Measurements from ENCODE around the gene ZNF536. TPM values are rescaled to one million over a fixed set of nuclear protein-coding genes. Genes with fewer than 3 reads are reported as not detected.

The ZNF536 gene
- total and polyA plus RNA-seq, 7 experiments from 2014 or later: not detected

DNA sequence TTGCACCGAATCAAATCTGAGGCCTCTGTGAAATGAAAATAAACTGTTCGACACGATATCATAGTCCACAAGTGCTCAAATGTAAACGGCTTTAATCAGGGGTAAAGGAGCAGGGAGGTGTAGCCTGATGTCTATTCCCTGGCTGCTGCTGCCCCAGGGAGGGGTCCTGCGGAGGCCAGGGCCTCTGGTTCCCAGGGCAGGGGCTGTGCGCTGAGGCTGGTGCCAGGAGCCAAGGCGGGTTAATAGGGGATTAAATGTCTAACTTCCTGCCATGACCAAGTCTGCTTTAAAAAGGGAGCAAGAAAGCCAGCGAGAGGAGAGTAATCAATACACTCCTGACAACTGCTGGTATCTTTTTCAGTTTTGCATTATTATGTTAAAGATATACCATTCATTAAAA lies 59.4 kb downstream of the ZNF536 start:
- peaks cover 0 to 8% (median 4%) of the 10 kb centered on the region in 5 donors for H3K27me3 Mint-ChIP-seq
- H3K27ac Mint-ChIP-seq: no peak overlapping the region
- Histone ChIP-seq H3K4me3 (ENCODE audit: low read length) (no peak overlapping the region), H3K36me3 (ENCODE audit: control insufficient read depth in 2 of 3, insufficient read depth in 3 of 3, low read length in 3 of 3) (no peaks in the 10 kb centered on the region), H3K27ac (ENCODE audit: low read depth, low read length) (no peak overlapping the region), H3K4me1 (ENCODE audit: control insufficient read depth in 2 of 2, insufficient read depth in 2 of 2, low read length in 2 of 2) (no peaks in the 10 kb centered on the region), H3K9me3 (ENCODE audit: control insufficient read depth in 2 of 3, low read length in 3 of 3) (peaks cover 0 to 10% (median 0%) of the 10 kb centered on the region in 3 experiments), H3K27me3 (ENCODE audit: control insufficient read depth in 2 of 2, insufficient read depth in 2 of 2, low read length in 2 of 2) (no peaks in the 10 kb centered on the region)
- H3K4me3 Mint-ChIP-seq: no peak overlapping the region
- peaks cover 0 to 9% (median 0%) of the 10 kb centered on the region in 11 donors for H3K9me3 Mint-ChIP-seq
- no peaks in the 10 kb centered on the region for H3K36me3 Mint-ChIP-seq
- intact Hi-C loops (cut with micrococcal nuclease): no loop called here
- ATAC-seq: no peak
- CTCF ChIA-PET: no interaction called here
- H3K4me1 Mint-ChIP-seq: no peaks in the 10 kb centered on the region
- no peak for DNase-seq
- POLR2A ChIA-PET: no interaction called here

GRCh38 chr19:30434797-30435594 lies 62.8 kb downstream of the ZNF536 start:
- intact Hi-C loops (cut with micrococcal nuclease): no loop called here
- no peak overlapping the region for H3K4me3 ChIP-seq (ENCODE audit: low read length)
- no peak overlapping the region for H3K27ac ChIP-seq (ENCODE audit: low read depth, low read length)
- H3K36me3 Mint-ChIP-seq: no peaks in the 10 kb centered on the region
- no peaks in the 10 kb centered on the region for H3K4me1 Mint-ChIP-seq
- H3K9me3 ChIP-seq (ENCODE audit: control insufficient read depth in 2 of 3, low read length in 3 of 3): peaks cover 0 to 10% (median 0%) of the 10 kb centered on the region in 3 experiments
- ATAC-seq (no peak), DNase-seq (no peak)
- H3K9me3 Mint-ChIP-seq: peaks cover 0 to 6% (median 0%) of the 10 kb centered on the region in 11 donors
- no peak overlapping the region for H3K27ac Mint-ChIP-seq
- CTCF ChIA-PET: no interaction called here
- no peaks in the 10 kb centered on the region for H3K36me3 ChIP-seq (ENCODE audit: control insufficient read depth in 2 of 3, insufficient read depth in 3 of 3, low read length in 3 of 3)
- POLR2A ChIA-PET: no interaction called here
- H3K4me3 Mint-ChIP-seq: no peak overlapping the region
- H3K27me3 ChIP-seq (ENCODE audit: control insufficient read depth in 2 of 2, insufficient read depth in 2 of 2, low read length in 2 of 2): no peaks in the 10 kb centered on the region
- no peaks in the 10 kb centered on the region for H3K27me3 Mint-ChIP-seq
- no peaks in the 10 kb centered on the region for H3K4me1 ChIP-seq (ENCODE audit: control insufficient read depth in 2 of 2, insufficient read depth in 2 of 2, low read length in 2 of 2)

GRCh38 chr19:30437869-30438268 lies 65.7 kb downstream of the ZNF536 start:
- H3K4me1 ChIP-seq (ENCODE audit: control insufficient read depth in 2 of 2, insufficient read depth in 2 of 2, low read length in 2 of 2): no peaks in the 10 kb centered on the region
- Mint-ChIP-seq H3K4me1 (no peaks in the 10 kb centered on the region), H3K9me3 (peaks cover 0 to 8% (median 0%) of the 10 kb centered on the region in 11 donors), H3K27ac (no peak overlapping the region), H3K4me3 (no peak overlapping the region), H3K36me3 (no peaks in the 10 kb centered on the region), H3K27me3 (peaks cover 0 to 18% (median 4%) of the 10 kb centered on the region in 5 donors)
- ATAC-seq (no peak), DNase-seq (no peak)
- CTCF ChIA-PET: no interaction called here
- peaks cover 0 to 10% (median 0%) of the 10 kb centered on the region in 3 experiments for H3K9me3 ChIP-seq (ENCODE audit: control insufficient read depth in 2 of 3, low read length in 3 of 3)
- intact Hi-C loops (cut with micrococcal nuclease): no loop called here
- H3K27ac ChIP-seq (ENCODE audit: low read depth, low read length): no peak overlapping the region
- H3K4me3 ChIP-seq (ENCODE audit: low read length): no peak overlapping the region
- H3K36me3 ChIP-seq (ENCODE audit: control insufficient read depth in 2 of 3, insufficient read depth in 3 of 3, low read length in 3 of 3): no peaks in the 10 kb centered on the region
- H3K27me3 ChIP-seq (ENCODE audit: control insufficient read depth in 2 of 2, insufficient read depth in 2 of 2, low read length in 2 of 2): no peaks in the 10 kb centered on the region
- POLR2A ChIA-PET: no interaction called here

DNA sequence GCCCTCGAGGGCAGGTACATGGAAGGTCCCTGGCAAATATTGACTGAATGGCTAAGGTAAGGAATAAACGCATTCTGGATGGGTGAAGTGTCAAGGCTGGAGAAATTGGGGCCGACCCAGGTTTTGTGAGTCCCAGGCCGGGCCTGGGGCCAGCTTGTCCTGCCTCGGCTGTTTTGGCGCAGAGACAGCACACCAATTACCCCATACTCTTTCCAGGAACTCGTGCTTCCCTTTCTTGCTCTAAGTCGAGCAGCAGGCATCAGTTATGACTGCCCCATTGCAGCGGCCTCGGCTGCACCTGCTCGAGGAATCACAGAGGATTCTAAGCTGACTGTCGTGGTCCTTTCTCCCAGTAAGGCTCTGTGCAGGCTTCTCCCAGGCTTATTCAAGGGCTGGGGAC lies 67.1 kb downstream of the ZNF536 start:
- ChIA-PET CTCF (no interaction called here), POLR2A (no interaction called here)
- peaks cover 0 to 18% (median 4%) of the 10 kb centered on the region in 5 donors for H3K27me3 Mint-ChIP-seq
- Histone ChIP-seq H3K9me3 (ENCODE audit: control insufficient read depth in 2 of 3, low read length in 3 of 3) (peaks cover 0 to 10% (median 0%) of the 10 kb centered on the region in 3 experiments), H3K36me3 (ENCODE audit: control insufficient read depth in 2 of 3, insufficient read depth in 3 of 3, low read length in 3 of 3) (no peaks in the 10 kb centered on the region), H3K27ac (ENCODE audit: low read depth, low read length) (no peak overlapping the region), H3K4me1 (ENCODE audit: control insufficient read depth in 2 of 2, insufficient read depth in 2 of 2, low read length in 2 of 2) (no peaks in the 10 kb centered on the region), H3K4me3 (ENCODE audit: low read length) (no peak overlapping the region), H3K27me3 (ENCODE audit: control insufficient read depth in 2 of 2, insufficient read depth in 2 of 2, low read length in 2 of 2) (no peaks in the 10 kb centered on the region)
- H3K27ac Mint-ChIP-seq: no peak overlapping the region
- ATAC-seq (no peak), DNase-seq (no peak)
- H3K4me3 Mint-ChIP-seq: no peak overlapping the region
- intact Hi-C loops (cut with micrococcal nuclease): no loop called here
- peaks cover 0 to 8% (median 0%) of the 10 kb centered on the region in 11 donors for H3K9me3 Mint-ChIP-seq
- H3K36me3 Mint-ChIP-seq: peaks cover 0 to 3% (median 0%) of the 10 kb centered on the region in 5 donors
- no peaks in the 10 kb centered on the region for H3K4me1 Mint-ChIP-seq

DNA sequence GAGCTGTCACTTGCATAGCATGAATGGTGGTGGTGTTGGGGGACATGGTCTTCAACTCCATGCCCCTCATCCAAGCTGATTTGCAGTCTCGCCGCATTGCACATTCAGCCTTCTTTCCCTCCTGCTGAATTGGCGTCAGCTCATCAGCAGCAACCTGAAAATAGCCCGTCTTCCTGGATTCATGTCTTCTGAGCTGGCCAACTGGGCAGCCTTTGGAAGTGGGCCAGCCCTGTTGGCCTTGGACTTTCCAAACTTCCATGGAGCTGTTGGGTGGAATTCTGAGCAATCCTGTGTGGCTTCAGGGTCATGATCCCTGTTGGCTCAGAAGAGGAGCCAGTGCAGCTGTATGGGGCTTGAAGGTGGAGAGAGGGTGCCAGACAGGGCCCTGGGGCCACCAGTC lies 68.8 kb downstream of the ZNF536 start:
- peaks cover 0 to 3% (median 0%) of the 10 kb centered on the region in 5 donors for H3K36me3 Mint-ChIP-seq
- ATAC-seq (no peak), DNase-seq (no peak)
- ChIA-PET CTCF (no interaction called here), POLR2A (no interaction called here)
- Histone ChIP-seq H3K36me3 (ENCODE audit: control insufficient read depth in 2 of 3, insufficient read depth in 3 of 3, low read length in 3 of 3) (no peaks in the 10 kb centered on the region), H3K9me3 (ENCODE audit: control insufficient read depth in 2 of 3, low read length in 3 of 3) (no peaks in the 10 kb centered on the region), H3K4me3 (ENCODE audit: low read length) (no peak overlapping the region), H3K4me1 (ENCODE audit: control insufficient read depth in 2 of 2, insufficient read depth in 2 of 2, low read length in 2 of 2) (no peaks in the 10 kb centered on the region), H3K27me3 (ENCODE audit: control insufficient read depth in 2 of 2, insufficient read depth in 2 of 2, low read length in 2 of 2) (no peaks in the 10 kb centered on the region), H3K27ac (ENCODE audit: low read depth, low read length) (no peak overlapping the region)
- intact Hi-C loops (cut with micrococcal nuclease): no loop called here
- H3K4me3 Mint-ChIP-seq: no peak overlapping the region
- H3K27me3 Mint-ChIP-seq: peaks cover 0 to 18% (median 4%) of the 10 kb centered on the region in 5 donors
- H3K27ac Mint-ChIP-seq: no peak overlapping the region
- H3K4me1 Mint-ChIP-seq: no peaks in the 10 kb centered on the region
- peaks cover 0 to 8% (median 0%) of the 10 kb centered on the region in 11 donors for H3K9me3 Mint-ChIP-seq

DNA sequence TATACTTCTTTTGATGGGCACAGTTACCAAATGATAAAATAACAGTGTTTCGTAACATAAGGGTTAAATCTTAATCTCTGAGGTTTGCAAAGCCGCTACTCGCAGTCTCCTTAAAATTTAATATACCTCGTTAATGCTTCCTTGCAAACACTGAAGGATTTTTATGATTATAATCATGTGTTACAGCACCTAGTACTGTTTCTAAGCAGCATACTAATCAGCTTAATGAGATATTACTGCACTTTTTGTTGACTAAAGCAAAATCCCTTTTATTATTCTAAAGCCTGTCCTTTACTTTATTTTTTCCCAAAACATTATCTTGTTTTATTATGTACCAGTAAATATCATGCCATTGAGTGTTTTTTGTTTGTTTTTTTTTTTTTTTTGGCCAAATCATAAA lies 70.5 kb downstream of the ZNF536 start:
- intact Hi-C loops (cut with micrococcal nuclease): no loop called here
- H3K9me3 ChIP-seq (ENCODE audit: control insufficient read depth in 2 of 3, low read length in 3 of 3): no peaks in the 10 kb centered on the region
- no peaks in the 10 kb centered on the region for H3K27me3 ChIP-seq (ENCODE audit: control insufficient read depth in 2 of 2, insufficient read depth in 2 of 2, low read length in 2 of 2)
- no peak overlapping the region for H3K27ac Mint-ChIP-seq
- H3K36me3 ChIP-seq (ENCODE audit: control insufficient read depth in 2 of 3, insufficient read depth in 3 of 3, low read length in 3 of 3): no peaks in the 10 kb centered on the region
- H3K4me3 Mint-ChIP-seq: no peak overlapping the region
- DNase-seq: no peak
- peaks cover 0 to 3% (median 0%) of the 10 kb centered on the region in 5 donors for H3K36me3 Mint-ChIP-seq
- no peak overlapping the region for H3K27ac ChIP-seq (ENCODE audit: low read depth, low read length)
- no peaks in the 10 kb centered on the region for H3K4me1 Mint-ChIP-seq
- POLR2A ChIA-PET: no interaction called here
- H3K4me3 ChIP-seq (ENCODE audit: low read length): no peak overlapping the region
- peaks cover 0 to 8% (median 0%) of the 10 kb centered on the region in 11 donors for H3K9me3 Mint-ChIP-seq
- ATAC-seq: no peak
- CTCF ChIA-PET: no interaction called here
- peaks cover 0 to 18% (median 4%) of the 10 kb centered on the region in 5 donors for H3K27me3 Mint-ChIP-seq
- H3K4me1 ChIP-seq (ENCODE audit: control insufficient read depth in 2 of 2, insufficient read depth in 2 of 2, low read length in 2 of 2): no peaks in the 10 kb centered on the region
